Forelimb muscle (tissue), 1 donor: ENCODE data around the gene SPAG7. TPM values are rescaled to one million over a fixed set of nuclear protein-coding genes. Genes with fewer than 3 reads are reported as not detected.
A peak's percentile ranks its signal among the peaks of the same experiment; 100 is the strongest.

Experiments
- DNase-seq: peaks from one replicate; pipeline ENCODE4 v3.0.0-alpha.2; 2013; ENCODE audit warnings: low read depth
- polyA plus RNA-seq: library from polyadenylated mRNA; unstranded; fragments of 120-200 nt; gene quantifications from one replicate; pipeline ENCODE4 v1.2.1, GENCODE V29; 2013; ENCODE audit not compliant: insufficient read length

The SPAG7 gene
- polyA plus RNA-seq, 1 donor: 90.2 TPM

DNA sequence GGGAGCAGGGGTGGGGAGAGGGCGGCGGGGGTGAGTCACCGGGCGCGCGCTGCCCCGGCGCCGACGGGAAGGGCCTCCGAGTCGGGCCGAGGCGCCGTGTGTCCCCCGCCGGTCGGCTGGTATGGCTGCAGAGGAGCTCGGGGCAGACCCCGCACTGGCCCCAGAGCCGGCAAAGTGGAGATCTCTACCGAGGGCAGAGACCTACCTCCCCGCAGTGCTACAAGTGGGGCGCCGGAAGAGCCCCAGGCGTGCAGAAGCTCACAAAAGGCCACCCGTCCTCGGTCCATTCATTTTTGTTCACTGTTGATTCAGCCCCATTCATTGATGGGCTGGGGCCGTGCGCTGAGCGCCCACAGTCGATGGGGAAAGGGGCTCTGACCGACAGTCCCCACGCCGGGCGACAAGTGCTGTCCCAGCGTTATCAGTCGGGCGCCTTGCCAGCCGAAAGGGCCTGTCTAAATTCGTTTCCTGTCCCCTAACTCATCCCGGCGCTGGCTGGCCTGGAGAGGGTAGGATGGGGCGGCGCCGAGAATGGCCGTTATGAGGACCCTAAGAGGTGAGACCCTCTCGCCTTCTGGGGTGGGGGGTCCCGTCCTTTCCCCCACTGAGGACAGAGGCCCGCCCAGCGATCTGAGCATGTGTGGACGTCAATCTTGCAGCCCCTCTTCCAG is 17.4 kb downstream of the SPAG7 start:
- DNase-seq: no peak

GRCh38 chr17:4949321-4950074 is 18.1 kb downstream of the SPAG7 start:
- DNase-seq: no peak

- DNase-seq: peak; percentile 81
These were observed 18.7 kb downstream of the SPAG7 start for GRCh38 chr17:4948931-4949320.

DNA sequence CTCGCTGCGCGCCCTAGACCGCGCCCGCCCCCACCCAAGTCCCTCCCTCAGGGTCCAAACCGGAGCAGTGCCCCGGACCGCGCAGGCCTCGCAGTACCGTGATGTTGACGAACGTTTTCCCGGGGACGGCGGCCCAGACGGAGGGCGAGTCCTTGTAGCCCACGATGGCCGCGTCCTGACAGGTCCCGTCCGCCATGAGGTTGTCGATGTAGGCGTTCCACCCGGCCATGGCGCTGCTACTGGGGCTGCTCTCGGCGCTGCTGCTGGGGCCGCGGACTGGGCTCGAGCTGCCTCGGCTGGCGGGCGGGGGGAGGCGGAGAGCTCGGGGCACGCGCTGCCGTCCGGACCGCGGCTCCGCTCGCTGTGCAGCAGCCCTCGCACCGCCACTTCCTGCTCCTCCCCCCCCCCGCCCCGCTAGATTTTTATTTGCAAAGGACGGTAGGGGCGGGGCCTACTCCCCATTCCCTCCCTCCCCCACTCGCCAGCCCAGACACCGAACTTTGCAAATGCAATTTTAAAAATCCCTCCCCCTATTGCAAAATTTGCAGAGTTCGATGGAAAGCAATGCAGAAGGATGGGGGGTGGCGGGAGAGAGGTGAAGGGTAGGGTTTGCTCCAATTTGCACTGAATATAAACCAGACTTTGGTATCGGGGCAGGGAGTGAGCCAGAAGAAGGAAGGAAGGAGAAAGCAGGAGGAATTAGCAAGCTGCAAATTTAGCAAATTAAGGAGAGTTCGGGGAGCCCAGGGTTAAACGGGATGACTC is 19.3 kb downstream of the SPAG7 start, which contains the start of gene PFN1:
Gene PFN1, minus strand, starts transcription at position 365 of the 765 bp plus-strand sequence. Its CDS starts 136 bp downstream, at position 229.
- peak; percentile 88 for DNase-seq

DNA sequence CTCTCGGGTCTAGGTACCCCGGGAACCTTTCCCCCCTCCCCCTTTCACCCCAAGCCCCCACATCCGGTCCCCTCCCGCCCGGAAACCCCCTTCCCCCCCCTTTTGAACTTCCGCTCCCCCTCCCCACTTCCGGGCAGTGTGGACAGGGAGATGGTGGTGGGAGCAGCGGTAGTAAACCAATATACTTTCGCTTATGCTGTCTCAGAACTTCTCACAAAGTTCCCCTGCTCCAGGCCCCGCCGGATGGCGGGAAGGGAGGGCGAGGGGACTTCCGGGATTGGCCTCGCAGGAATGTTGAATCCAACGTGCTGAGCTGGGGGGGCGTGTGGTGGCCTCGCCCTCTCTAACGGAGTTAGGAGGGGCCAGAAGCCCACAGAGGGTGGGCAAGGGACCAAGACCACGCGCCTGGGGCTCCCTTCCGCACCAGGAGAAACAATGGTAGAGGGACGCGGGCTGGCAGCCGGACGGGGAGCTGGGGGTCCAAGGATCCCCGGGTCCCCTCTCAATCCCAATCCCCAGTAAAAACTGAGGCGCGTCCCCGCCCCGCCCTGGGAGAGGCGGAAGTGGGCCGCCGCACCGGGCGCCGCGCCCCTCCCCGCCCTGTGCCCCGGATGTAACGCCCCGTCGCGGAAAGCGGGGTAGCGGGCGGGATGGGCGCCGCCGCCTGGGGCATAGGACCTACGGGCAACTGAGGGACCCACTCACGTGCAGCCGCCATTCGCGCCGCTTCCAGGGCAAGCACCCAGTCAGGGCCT is 20.0 kb downstream of the SPAG7 start:
- no peak for DNase-seq

DNA sequence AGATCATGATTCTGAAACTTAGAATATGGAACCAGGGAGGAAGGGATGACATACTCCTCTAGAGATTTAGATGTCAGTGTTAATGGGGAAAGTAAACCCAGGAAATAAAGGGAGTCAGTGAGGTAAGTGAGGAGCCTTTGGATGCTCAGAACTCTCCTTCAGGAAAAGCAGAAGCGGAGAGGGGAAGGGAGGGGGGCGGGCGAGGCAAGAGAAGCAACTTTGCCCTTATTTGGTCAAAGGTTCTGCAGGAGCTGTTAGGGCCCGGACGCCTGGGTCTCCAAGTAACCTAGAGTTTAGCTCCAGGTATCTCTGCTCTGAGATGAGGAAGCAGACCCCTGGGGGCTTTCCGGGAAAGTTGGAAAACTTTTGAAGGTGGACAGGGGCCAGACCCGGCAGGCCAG is 20.6 kb downstream of the SPAG7 start:
- DNase-seq: no peak

- DNase-seq: no peak
These were observed 21.2 kb downstream of the SPAG7 start for GRCh38 chr17:4946312-4946976.

DNA sequence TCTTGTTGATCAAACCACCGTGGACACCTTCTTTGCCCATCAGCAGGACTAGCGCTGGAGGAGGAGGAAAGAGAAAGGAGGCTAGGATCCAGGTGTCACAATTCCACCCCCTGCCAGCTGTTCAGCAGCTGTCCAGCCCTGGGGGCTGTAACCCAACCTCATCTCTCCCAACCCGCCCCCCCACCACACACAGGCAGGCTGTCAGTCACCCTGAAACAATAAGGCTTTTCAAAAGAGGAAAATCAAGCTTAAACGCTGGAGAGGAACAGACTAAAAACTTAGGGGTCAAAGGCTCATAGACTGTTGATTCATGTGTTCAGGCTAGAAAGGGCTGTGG is 21.7 kb downstream of the SPAG7 start:
- no peak for DNase-seq

DNA sequence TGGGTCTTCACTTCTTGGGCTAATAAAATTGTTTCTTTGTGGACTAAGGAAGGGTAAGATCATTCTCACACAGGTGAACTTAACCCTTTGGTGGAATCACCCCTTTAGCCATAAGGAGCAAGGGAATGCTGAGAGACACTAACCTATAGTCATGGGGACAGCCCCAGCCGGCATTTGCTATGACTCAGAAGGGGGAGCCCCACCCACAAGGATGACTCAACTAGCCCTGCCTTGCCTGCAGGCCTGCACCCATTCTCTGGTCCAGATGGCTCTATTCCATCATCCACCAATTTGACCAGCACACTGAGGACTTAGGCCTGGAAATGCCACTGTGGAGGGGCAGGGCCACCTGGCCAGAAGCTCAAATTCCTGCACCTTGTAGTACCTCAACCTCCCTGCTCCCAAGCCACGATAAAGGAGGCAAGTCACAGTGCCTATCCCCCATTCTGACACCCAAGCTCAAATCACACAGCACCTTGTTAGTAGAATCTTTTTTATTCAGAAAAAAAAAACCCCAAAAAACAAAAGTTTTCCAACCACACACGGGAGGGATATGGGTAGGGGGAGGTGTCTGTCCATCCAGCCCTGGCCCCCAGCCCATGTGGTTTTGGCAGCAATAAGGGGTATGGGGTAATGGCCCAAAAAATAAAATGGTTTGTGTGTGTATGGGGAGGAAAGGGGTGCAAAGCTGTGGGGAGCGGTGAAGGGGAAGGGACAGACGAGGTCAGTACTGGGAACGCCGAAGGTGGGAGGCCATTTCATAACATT is 22.3 kb downstream of the SPAG7 start:
- no peak for DNase-seq

DNA sequence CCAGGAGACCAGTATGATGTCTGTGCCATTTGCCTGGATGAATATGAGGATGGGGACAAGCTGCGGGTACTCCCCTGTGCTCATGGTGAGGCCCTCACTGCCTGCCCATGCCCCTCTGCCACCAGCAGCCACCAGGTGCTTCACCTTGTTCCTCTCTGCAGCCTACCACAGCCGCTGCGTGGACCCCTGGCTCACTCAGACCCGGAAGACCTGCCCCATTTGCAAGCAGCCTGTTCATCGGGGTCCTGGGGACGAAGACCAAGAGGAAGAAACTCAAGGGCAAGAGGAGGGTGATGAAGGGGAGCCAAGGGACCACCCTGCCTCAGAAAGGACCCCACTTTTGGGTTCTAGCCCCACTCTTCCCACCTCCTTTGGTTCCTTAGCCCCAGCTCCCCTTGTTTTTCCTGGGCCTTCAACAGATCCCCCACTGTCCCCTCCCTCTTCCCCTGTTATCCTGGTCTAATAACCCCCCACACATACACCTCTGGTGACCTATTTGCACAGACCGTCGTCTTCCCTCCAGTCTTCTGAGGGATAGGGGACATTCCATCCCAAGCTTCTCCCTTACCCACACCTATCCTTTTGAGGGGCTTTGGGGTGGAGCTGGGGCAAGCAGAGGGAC is 23.0 kb downstream of the SPAG7 start:
- no peak for DNase-seq

DNA sequence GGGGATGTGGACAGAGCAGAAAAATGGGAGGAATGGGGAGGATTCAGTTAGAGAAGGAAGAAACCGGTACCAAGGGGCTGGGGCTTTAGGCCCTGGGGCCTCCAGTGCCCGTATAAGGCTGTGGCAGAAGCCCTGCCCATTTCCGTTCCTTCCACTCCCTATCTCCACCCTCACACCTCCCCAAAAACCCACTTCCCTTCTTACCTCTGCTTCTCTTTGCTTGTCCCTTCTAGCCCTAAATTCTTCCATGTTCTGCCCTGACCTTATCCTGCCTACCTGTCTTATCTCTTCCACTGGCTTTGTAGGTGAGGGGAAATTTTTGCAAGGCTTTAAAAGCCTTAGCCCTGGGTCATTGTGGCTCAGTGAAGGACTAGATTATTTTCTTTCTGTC is 23.5 kb downstream of the SPAG7 start:
- no peak for DNase-seq

GRCh38 chr17:4942760-4943508 is 24.7 kb downstream of the SPAG7 start:
- DNase-seq: no peak

- no peak for DNase-seq
These were observed 26.4 kb downstream of the SPAG7 start for GRCh38 chr17:4941319-4941610.

GRCh38 chr17:4940555-4941318 is 26.9 kb downstream of the SPAG7 start:
- DNase-seq: peak; percentile 79

- DNase-seq: peak; percentile 99
These were observed 27.6 kb downstream of the SPAG7 start, which contains the start of the genes RNF167 and SLC25A11 for GRCh38 chr17:4939796-4940554. Gene RNF167, plus strand, starts transcription at chr17:4940268. Its CDS starts 642 bp downstream, at chr17:4940910. Gene SLC25A11, minus strand, starts transcription at chr17:4940046. Its CDS starts 136 bp downstream, at chr17:4939910.

- DNase-seq: no peak
These were observed 28.1 kb downstream of the SPAG7 start for GRCh38 chr17:4939546-4939795.

DNA sequence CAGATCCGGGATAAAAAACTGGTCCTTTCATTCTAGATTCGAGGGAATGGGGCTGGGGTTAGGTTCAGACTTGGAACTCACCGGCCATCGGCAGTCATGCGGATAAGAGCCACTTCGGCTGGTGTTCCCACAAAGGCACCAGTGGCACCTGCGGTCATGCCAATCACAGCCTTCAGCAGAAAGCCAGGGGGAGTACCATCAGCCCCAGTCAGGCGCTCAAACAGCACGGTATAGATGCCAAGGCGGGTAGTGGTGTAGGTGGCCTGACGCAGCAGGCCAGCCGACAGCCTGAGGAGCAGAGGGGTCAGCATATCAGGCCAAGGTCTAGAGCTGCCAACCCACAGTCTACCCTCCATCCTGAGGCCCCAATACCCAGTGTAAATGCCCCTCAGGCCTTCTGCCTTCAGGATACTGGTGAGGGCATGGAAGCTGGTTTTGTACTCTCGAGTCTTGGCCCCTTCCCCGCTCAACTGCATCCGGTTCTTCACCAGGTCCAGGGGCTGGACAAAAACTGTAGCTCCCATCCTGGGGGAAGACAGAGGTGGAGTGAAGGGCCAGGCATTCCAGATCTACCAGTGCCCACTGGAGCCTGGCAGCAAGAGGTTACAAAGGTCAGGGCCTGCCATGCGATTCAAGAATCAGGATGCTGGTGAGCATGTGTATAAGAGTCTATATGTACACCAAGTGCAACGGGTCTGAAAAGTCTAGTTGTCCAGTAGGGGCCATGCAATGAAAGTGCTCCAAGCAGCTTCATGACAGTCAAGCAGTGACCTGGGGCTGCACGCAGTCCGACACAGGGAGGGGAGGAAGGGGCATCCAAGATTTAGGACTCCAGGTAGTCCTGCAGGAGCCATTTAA is 28.7 kb downstream of the SPAG7 start:
- no peak for DNase-seq
